T-helper 17 cell (primary cell): ENCODE measurements around the gene TENM4. TPM values are rescaled to one million over a fixed set of nuclear protein-coding genes. Genes with fewer than 3 reads are reported as not detected.

Source experiments
- ATAC-seq: fragments of 150-1000 bp; cut with Tn5 transposase; 2 replicates; pipeline ENCODE4 v1.10.0; 2021; ENCODE audit warnings: mild to moderate bottlenecking, moderate library complexity
- DNase-seq, 3 donors: peaks; one replicate each; pipeline versions ENCODE4 v3.0.0 to v3.0.0-alpha.2; 2020 to 2021
- H3K9me3 ChIP-seq: one replicate; pipeline ENCODE4 v1.7.0; 2013; ENCODE audit warnings: low read length, mild to moderate bottlenecking; ENCODE audit not compliant: control insufficient read depth, poor library complexity, severe bottlenecking
- H3K27ac Mint-ChIP-seq: one replicate; pipeline ENCODE4 v1.8.0; 2022; ENCODE audit warnings: mild to moderate bottlenecking, moderate library complexity, mixed read lengths
- H3K27me3 Mint-ChIP-seq: one replicate; pipeline ENCODE4 v1.8.0; 2022; ENCODE audit warnings: mixed read lengths
- H3K36me3 Mint-ChIP-seq: one replicate; pipeline ENCODE4 v1.8.0; 2022; ENCODE audit warnings: low read depth, mixed read lengths
- H3K4me1 Mint-ChIP-seq: one replicate; pipeline ENCODE4 v1.8.0; 2022; ENCODE audit warnings: mild to moderate bottlenecking, mixed read lengths
- H3K4me3 Mint-ChIP-seq: one replicate; pipeline ENCODE4 v1.8.0; 2022; ENCODE audit warnings: mild to moderate bottlenecking, moderate library complexity, mixed read lengths
- total RNA-seq, 4 donors: library from RNA in 2 of 4; stranded (reverse) in 2 of 4; gene quantifications; one replicate each; pipeline ENCODE4 v1.2.3 and lab custom pipeline; 2022 to 2026

Gene TENM4
- total RNA-seq, 2 donors from 2014 or later, result 0.31 to 0.97 TPM

DNA sequence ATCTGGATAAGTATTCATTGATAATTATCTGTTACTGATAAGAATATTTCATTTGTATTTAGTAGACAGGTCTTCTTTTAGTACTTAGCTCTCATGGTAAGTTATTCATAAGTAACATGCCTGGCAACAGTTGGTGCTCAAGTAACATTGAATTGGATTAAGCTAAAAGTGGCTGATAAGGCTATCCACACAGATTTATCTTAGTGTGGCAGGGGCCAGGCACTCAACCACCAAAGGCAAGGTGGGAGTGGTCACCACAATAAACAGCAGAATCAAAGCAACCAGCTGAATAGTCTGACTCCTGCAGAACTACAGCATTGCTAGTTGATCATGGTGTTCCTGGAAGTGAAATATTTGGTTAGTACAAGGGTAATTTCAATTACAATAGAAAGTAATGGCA, 833.1 kb downstream of the TENM4 start:
- DNase-seq (no peak), ATAC-seq (no peak)
- H3K9me3 ChIP-seq, result no peaks in the 10 kb centered on the region
- Mint-ChIP-seq H3K27me3 (peaks cover 28% of the 10 kb centered on the region), H3K36me3 (peaks cover 2% of the 10 kb centered on the region), H3K4me1 (no peaks in the 10 kb centered on the region), H3K4me3 (no peak overlapping the region), H3K27ac (no peak overlapping the region)

DNA sequence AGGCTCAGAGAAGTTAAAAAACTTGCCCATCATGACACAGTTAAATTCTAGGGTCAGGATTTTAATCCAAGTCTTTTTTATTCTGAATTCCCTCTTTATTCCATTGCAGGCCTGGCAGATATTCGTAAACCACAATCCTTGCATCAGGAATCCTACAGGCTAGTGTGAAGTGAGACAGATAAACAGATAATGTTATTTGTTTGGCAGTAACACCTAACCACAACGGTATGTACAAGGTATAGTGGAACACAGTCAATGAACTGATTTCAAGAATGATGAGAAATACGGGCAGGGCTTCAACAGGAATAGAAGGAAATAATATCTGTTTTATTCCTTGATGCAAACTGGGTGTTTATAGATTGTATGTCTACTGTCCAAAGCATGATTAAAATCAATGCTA, 834.2 kb downstream of the TENM4 start:
- peaks cover 38% of the 10 kb centered on the region for H3K27me3 Mint-ChIP-seq
- H3K27ac Mint-ChIP-seq, result no peak overlapping the region
- H3K9me3 ChIP-seq, result no peaks in the 10 kb centered on the region
- no peak for DNase-seq
- H3K4me1 Mint-ChIP-seq, result no peaks in the 10 kb centered on the region
- H3K36me3 Mint-ChIP-seq, result peaks cover 2% of the 10 kb centered on the region
- ATAC-seq, result no peak
- H3K4me3 Mint-ChIP-seq, result no peak overlapping the region

DNA sequence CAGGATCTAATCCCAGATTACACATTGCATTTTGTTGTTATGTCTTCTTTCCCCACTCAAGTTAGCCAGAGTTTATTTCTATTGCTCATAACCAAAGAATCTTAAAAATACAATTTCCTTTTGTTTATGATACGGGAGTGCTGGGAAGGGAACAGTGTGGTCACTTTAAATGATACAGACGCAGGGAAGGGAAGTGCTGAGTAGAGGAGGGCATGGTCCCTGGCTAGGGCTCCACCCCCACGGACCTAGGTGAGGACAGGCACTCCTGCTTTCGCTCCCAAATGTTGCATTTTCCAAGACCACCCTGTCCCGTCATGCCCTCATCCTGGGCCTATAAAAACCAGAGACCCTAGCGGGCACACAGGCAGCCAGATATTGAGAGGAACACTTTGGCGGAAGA, 835.5 kb downstream of the TENM4 start:
- DNase-seq (no peak), ATAC-seq (no peak)
- Mint-ChIP-seq H3K4me3 (no peak overlapping the region), H3K36me3 (peaks cover 2% of the 10 kb centered on the region), H3K4me1 (no peaks in the 10 kb centered on the region), H3K27ac (no peak overlapping the region), H3K27me3 (peaks cover 51% of the 10 kb centered on the region)
- no peaks in the 10 kb centered on the region for H3K9me3 ChIP-seq

DNA sequence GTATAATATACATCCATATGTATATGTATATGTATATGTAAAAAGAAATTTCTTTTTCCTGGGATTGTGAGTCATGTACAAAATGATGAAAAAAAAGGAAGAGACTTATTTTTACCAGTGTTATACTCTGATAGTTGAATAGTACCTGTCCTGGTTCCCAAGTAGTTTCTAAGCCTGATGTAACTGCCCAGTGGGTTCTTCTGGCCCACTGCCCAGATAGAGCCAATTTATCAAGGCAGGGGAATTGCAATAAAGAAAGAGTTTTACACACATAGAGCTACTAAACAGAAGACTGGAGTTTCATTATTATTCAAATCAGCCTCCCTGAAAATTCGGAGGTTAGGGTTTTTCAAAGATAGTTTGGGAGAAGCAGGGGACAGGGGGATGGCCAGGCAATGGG, 837.0 kb downstream of the TENM4 start:
- H3K27me3 Mint-ChIP-seq, result peaks cover 59% of the 10 kb centered on the region
- ATAC-seq, result no peak

More for the DNA sequence above, 837.0 kb downstream of the TENM4 start:
- H3K9me3 ChIP-seq, result no peaks in the 10 kb centered on the region
- no peak for DNase-seq
- H3K27ac Mint-ChIP-seq, result no peak overlapping the region
- H3K4me1 Mint-ChIP-seq, result no peaks in the 10 kb centered on the region
- no peak overlapping the region for H3K4me3 Mint-ChIP-seq
- no peaks in the 10 kb centered on the region for H3K36me3 Mint-ChIP-seq
